Mucosa of descending colon (tissue), 3 donors: ENCODE results near the gene PLPP4. TPM values are rescaled to one million over a fixed set of nuclear protein-coding genes. Genes with fewer than 3 reads are reported as not detected.

Experiments used
- ATAC-seq: fragments of 200-7000 bp; cut with Tn5 transposase; one replicate; pipeline ENCODE4 v1.9.1; 2020; ENCODE audit warnings: mild to moderate bottlenecking, moderate library complexity
- DNase-seq, 3 donors: peaks; one replicate each; pipeline ENCODE4 v3.0.0-alpha.2; 2020
- H3K36me3 ChIP-seq: fragments of 200-600 bp; one replicate; pipeline ENCODE4 v1.8.0; 2021; ENCODE audit warnings: low read depth, mild to moderate bottlenecking
- H3K4me1 ChIP-seq: fragments of 200-600 bp; one replicate; pipeline ENCODE4 v1.8.0; 2021; ENCODE audit warnings: low read depth, mild to moderate bottlenecking
- H3K4me3 ChIP-seq: fragments of 200-600 bp; one replicate; pipeline ENCODE4 v1.8.0; 2021; ENCODE audit warnings: mild to moderate bottlenecking
- H3K9me3 ChIP-seq: fragments of 200-600 bp; one replicate; pipeline ENCODE4 v1.8.0; 2021; ENCODE audit warnings: mild to moderate bottlenecking
- CTCF ChIP-seq: fragments of 200-600 bp; IDR thresholded peaks from one replicate; pipeline ENCODE4 v1.8.0; 2022; ENCODE audit warnings: antibody characterized with exemption, mild to moderate bottlenecking
- intact Hi-C, 2 donors: fragments of 100-400 bp; cut with DNase I in 1 of 2; cut with micrococcal nuclease in 1 of 2; formaldehyde crosslinking; loops; one replicate each; pipeline versions ENCODE4 v1.11.0 to v1.11.1; 2022; cut with DNase I, micrococcal nuclease
- total RNA-seq, 3 donors: library from RNA; stranded (reverse); fragmentation: NEBNext Ultra II Directional in 2 of 3; extraction: Animal tissue kit (Norgen Biotek cat#: 25700) in 2 of 3; gene quantifications; one replicate each; pipeline versions ENCODE4 v1.2.1 to v1.2.4, GENCODE V29; 2021 to 2023
- donor health status: DM: no; HTN: no; CAD: no; lungs with moderate emphysema.
- donor health status: DM: no; HTN: no; CAD: no.
- donor health status: DM: no; HTN: yes; CAD: no.

PLPP4 gene
- total RNA-seq, 3 donors from 2014 or later: 2.6 TPM; not detected in 2

DNA sequence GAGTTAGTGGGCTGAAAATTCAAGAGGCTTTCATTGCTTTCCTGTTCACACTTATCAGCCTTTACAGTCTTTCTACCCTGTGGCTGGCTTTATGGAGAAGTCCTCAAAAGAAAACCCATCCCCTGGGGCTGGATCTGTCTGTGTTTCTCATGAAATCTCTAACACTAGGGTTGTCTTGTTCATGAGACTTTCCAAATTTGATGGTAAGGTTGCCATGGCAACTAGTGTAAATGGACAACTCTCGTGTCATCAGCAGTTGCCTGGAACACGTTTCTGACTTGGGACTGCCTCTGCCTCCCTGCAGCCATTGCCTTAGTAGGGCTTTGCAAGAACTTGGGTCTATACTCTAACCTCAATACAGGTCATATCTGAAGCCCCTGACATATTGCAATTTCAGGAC is 35.8 kb upstream of the PLPP4 start:
- ATAC-seq (no peak), DNase-seq (no peak)
- H3K4me1 ChIP-seq: no peaks in the 10 kb centered on the region
- TF ChIP-seq CTCF: no peak
- no peaks in the 10 kb centered on the region for H3K9me3 ChIP-seq
- H3K36me3 ChIP-seq: no peaks in the 10 kb centered on the region
- H3K4me3 ChIP-seq: no peak overlapping the region
- intact Hi-C loops: no loop called here

GRCh38 chr10:120422457-120422856 is 34.6 kb upstream of the PLPP4 start:
- no peak for ATAC-seq
- Histone ChIP-seq H3K4me3 (no peak overlapping the region), H3K4me1 (no peaks in the 10 kb centered on the region), H3K36me3 (no peaks in the 10 kb centered on the region), H3K9me3 (no peaks in the 10 kb centered on the region)
- no peak for TF ChIP-seq CTCF
- DNase-seq: no peak
- intact Hi-C loops: no loop called here

DNA sequence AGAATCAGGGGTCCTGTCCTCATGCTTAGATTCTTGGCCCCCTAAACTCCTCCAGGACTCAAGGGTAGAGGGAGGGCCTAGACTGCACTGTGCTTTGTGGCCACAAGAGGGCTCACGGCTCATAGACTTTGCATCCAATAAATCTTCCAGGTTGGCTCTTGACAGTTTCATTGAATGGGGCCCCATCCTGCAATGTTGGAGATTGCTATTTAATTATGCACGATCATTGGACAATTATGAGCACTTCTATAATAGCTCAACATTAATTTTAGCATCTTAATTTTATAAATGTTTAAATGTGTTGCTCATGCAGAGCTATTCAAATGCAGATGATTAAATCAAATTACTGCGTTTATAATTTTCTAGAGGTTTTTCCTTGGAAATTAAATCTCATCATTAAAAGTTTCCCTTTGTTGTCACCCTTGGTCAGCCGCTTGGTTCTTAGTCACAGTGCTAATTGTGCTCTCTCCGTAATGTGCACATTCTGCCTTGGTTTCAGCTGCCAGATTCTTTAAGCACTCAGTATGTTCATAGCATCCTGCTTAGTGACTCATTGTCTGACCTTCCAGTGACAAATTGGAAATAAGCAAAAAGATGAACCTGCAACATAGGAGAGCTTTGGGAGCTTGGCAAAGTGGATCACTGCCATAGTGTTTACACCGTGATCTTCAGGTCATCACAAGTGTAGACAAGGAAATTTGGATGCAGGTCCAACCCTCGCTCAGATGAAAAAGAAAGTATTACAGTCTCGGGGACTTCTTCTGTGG is 33.4 kb upstream of the PLPP4 start:
- ATAC-seq: peak; percentile 85
- intact Hi-C loops: no loop called here
- Histone ChIP-seq H3K9me3 (no peaks in the 10 kb centered on the region), H3K4me3 (no peak overlapping the region), H3K4me1 (no peaks in the 10 kb centered on the region), H3K36me3 (no peaks in the 10 kb centered on the region)
- DNase-seq: peak in 2 of 3 donors; percentile 52 to 67
- TF ChIP-seq CTCF: peak; percentile 70

DNA sequence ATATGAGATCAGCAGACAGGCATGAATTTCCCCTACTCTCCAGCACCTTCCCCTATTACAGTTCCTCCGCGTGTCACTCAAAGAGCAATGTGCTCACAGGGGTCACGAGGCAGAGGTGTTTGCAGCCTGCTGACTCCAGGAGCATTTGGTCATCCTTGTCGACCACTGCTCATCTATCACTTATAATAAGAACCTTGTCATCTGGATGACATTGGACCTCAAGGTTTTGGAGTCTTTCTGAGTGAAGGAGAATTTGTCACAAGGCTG is 32.9 kb upstream of the PLPP4 start:
- no peak overlapping the region for H3K4me3 ChIP-seq
- no peaks in the 10 kb centered on the region for H3K36me3 ChIP-seq
- H3K9me3 ChIP-seq: no peaks in the 10 kb centered on the region
- no peaks in the 10 kb centered on the region for H3K4me1 ChIP-seq
- DNase-seq: no peak
- TF ChIP-seq CTCF: no peak
- intact Hi-C loops: no loop called here
- ATAC-seq: no peak

- Histone ChIP-seq H3K9me3 (no peaks in the 10 kb centered on the region), H3K4me1 (no peaks in the 10 kb centered on the region), H3K36me3 (no peaks in the 10 kb centered on the region), H3K4me3 (no peak overlapping the region)
- TF ChIP-seq CTCF: no peak
- DNase-seq (no peak), ATAC-seq (no peak)
- intact Hi-C loops: no loop called here
Observed at GRCh38 chr10:120426306-120426705, 30.7 kb upstream of the PLPP4 start.

DNA sequence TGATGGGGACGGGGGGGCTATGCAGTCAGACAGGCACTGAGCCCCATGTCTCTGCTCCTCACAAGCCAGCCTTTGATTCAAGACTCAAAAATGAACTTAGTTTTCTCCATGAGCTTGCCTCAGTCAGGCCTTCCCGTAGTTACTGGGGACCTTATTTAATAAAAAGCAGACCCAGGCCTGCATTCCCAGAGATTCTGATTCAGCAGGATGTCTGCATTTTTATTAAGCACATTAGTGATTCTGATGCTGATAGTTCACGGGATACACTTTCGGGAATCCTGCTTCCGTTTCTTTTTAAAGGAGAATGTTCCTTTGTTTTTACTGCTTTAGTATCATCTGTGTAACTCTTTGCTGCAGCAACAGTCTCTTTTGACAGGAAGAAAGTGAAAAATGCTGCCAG is 28.3 kb upstream of the PLPP4 start:
- no peak for TF ChIP-seq CTCF
- Histone ChIP-seq H3K36me3 (no peaks in the 10 kb centered on the region), H3K9me3 (no peaks in the 10 kb centered on the region), H3K4me3 (no peak overlapping the region), H3K4me1 (no peaks in the 10 kb centered on the region)
- intact Hi-C loops: no loop called here
- no peak for DNase-seq
- no peak for ATAC-seq
